Endothelial cell of umbilical vein (primary cell): ENCODE results near the gene CBLB.

Experiments used
- POLR2A ChIP-seq: IDR thresholded peaks from 2 replicates; pipeline ENCODE4 v1.6.1; 2012; ENCODE audit warnings: low read depth, mild to moderate bottlenecking, control low read depth, low read length
- POLR2AphosphoS5 ChIP-seq: IDR thresholded peaks from 2 replicates; pipeline ENCODE4 v1.6.1; 2012; ENCODE audit warnings: low read depth, mild to moderate bottlenecking, control low read depth, low read length, moderate library complexity; ENCODE audit not compliant: insufficient read depth
- TF ChIP-seq, protein P1 (sequence below), 2 donors: IDR thresholded peaks; 1 replicate in 1 of 2; 2 replicates in 1 of 2; pipeline ENCODE4 v1.5.1; 2011; ENCODE audit warnings: low read length in 2 of 2, mild to moderate bottlenecking in 2 of 2, moderate library complexity in 2 of 2, control low read depth in 1 of 2, inconsistent platforms in 1 of 2, low read depth in 1 of 2; ENCODE audit not compliant: insufficient read depth in 1 of 2; ENCODE audit errors: extremely low read depth in 1 of 2
- TF ChIP-seq, protein P2 (sequence below): IDR thresholded peaks from 2 replicates; pipeline ENCODE4 v1.6.1; 2011; ENCODE audit not compliant: insufficient read depth, insufficient read length

DNA sequence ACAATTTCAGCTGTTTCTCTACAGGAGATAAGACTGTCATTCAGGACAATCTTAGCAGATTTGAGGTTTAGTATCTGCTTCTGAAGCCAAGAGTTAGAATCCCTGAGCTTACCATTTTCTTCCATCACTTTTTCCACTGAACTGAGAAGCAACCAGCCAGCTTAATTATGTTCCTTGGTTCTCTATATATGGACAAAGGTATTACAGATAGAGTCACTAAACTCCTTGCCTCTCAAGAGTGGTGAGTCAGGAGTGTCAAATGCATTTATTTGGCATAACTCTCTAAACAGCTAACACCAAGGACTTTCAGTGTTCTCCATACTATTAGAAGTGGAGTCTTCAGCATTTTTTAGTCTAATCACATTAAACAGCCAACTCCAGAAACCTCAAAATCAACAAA, 262.8 kb downstream of the CBLB start:
- no peak for TF ChIP-seq POLR2AphosphoS5
- TF ChIP-seq, protein P1, sequence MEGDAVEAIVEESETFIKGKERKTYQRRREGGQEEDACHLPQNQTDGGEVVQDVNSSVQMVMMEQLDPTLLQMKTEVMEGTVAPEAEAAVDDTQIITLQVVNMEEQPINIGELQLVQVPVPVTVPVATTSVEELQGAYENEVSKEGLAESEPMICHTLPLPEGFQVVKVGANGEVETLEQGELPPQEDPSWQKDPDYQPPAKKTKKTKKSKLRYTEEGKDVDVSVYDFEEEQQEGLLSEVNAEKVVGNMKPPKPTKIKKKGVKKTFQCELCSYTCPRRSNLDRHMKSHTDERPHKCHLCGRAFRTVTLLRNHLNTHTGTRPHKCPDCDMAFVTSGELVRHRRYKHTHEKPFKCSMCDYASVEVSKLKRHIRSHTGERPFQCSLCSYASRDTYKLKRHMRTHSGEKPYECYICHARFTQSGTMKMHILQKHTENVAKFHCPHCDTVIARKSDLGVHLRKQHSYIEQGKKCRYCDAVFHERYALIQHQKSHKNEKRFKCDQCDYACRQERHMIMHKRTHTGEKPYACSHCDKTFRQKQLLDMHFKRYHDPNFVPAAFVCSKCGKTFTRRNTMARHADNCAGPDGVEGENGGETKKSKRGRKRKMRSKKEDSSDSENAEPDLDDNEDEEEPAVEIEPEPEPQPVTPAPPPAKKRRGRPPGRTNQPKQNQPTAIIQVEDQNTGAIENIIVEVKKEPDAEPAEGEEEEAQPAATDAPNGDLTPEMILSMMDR (IDR thresholded peaks at IDR 0.05; ENCODE audit: extremely low read depth in 1 of 2, insufficient read depth in 1 of 2, low read depth in 1 of 2, low read length in 2 of 2) = no peak
- TF ChIP-seq, protein P2, sequence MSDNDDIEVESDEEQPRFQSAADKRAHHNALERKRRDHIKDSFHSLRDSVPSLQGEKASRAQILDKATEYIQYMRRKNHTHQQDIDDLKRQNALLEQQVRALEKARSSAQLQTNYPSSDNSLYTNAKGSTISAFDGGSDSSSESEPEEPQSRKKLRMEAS = no peak
- TF ChIP-seq POLR2A = no peak
